HG03025 (cell line): ENCODE measurements around the gene TTLL13.

Experiments
- ATAC-seq: cut with Tn5 transposase; IDR thresholded peaks from one replicate; pipeline ENCODE4 v1.9.1; 2021; ENCODE audit warnings: mild to moderate bottlenecking, moderate library complexity; ENCODE audit not compliant: unreplicated experiment, low FRiP score

TTLL13 gene, protein sequence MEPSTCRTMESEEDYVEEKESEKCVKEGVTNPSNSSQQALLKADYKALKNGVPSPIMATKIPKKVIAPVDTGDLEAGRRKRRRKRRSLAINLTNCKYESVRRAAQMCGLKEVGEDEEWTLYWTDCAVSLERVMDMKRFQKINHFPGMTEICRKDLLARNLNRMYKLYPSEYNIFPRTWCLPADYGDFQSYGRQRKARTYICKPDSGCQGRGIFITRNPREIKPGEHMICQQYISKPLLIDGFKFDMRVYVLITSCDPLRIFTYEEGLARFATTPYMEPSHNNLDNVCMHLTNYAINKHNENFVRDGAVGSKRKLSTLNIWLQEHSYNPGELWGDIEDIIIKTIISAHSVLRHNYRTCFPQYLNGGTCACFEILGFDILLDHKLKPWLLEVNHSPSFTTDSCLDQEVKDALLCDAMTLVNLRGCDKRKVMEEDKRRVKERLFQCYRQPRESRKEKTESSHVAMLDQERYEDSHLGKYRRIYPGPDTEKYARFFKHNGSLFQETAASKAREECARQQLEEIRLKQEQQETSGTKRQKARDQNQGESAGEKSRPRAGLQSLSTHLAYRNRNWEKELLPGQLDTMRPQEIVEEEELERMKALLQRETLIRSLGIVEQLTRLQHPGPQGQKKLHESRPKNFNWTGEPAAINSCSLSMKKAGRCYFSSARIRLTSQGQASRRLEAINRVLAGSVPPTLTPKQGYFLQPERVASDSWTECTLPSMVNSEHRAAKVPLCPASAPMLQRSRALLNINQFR

GRCh38 chr15:90249203-90249863, at the start of gene TTLL13:
TSS of gene TTLL13 (plus strand) at chr15:90249556. CDS start at chr15:90250631, 1,075 bp downstream.
- ATAC-seq = no peak

- peak; percentile 19 for ATAC-seq
Observed at GRCh38 chr15:90200534-90201129, 48.7 kb upstream of the TTLL13 start.

DNA sequence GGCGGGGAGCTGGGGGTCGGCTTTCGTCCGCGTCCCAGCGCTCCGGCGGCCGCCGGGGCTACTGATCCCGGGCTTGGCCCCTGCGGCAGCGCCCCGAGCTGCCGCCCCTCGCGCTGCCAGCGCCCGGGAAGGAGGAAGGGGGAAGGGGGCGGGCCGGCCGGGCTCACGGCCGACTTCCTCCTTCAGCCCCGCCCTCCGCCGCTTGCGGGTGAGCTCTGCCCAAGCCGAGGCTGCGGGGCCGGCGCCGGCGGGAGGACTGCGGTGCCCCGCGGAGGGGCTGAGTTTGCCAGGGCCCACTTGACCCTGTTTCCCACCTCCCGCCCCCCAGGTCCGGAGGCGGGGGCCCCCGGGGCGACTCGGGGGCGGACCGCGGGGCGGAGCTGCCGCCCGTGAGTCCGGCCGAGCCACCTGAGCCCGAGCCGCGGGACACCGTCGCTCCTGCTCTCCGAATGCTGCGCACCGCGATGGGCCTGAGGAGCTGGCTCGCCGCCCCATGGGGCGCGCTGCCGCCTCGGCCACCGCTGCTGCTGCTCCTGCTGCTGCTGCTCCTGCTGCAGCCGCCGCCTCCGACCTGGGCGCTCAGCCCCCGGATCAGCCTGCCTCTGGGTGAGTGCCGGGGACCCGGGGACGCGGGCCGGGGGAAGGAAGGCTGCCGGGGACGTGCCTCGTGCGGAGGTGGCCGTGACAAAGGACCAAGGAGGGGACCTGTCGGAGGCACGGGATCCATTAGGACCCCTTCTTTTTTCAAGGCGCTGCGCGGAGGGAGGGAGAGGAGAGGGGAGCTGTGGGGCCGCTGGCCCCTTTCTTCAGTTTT, 48.0 kb upstream of the TTLL13 start, which contains the start of gene SEMA4B:
Gene SEMA4B, plus strand, starts transcription at position 201 of the 814 bp plus-strand sequence. Its CDS starts 249 bp downstream, at position 450.
- ATAC-seq = peak; percentile 68

- ATAC-seq = no peak
Observed at GRCh38 chr15:90201944-90202375, 47.4 kb upstream of the TTLL13 start.

GRCh38 chr15:90202929-90203328, 46.4 kb upstream of the TTLL13 start:
- no peak for ATAC-seq

DNA sequence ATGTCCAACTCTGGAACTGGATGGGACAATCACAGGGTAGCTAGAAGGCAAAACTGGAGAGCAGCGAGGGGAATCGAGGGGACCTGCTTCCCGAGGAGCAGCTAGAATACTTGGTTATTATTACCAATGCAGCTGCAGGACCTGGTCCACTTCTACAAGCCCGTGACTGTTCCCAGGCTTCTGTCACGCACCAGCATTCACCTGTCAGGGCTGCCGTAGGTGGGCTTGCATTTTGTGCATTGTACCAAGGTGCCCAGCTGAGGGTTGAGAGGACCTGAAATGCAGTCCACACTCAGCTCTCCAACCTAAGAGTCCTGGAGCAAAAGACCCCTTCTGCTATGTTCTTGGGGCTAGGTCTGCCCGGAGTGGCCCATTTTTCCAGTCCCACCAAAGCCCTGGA, 45.9 kb upstream of the TTLL13 start:
- ATAC-seq = no peak

GRCh38 chr15:90203922-90204321, 45.4 kb upstream of the TTLL13 start:
- no peak for ATAC-seq

- no peak for ATAC-seq
Observed at GRCh38 chr15:90205050-90205848, 44.1 kb upstream of the TTLL13 start.

- no peak for ATAC-seq
Observed at GRCh38 chr15:90205886-90206285, 43.5 kb upstream of the TTLL13 start.

DNA sequence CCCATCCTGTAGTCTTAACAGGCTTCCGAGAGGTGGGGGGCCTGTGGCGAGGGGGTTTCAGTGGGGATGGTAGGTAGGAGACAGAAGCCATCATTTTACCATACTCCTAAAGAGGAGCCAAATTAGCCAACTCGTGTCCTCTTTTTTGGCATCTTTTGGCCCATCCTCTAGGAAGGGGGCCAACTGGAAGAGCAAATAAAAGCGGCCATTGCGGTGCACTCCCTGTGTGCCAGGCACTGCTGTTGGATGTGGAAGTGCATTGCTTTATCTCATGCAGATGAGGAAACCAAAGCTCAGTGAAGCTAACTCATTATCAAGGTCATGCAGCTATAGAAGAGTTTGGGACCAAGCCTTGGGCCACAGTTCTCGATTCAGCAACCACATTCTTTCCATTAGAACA, 42.1 kb upstream of the TTLL13 start:
- no peak for ATAC-seq

- no peak for ATAC-seq
Observed at GRCh38 chr15:90208356-90208755, 41.0 kb upstream of the TTLL13 start.

- ATAC-seq = no peak
Observed at GRCh38 chr15:90209591-90209990, 39.8 kb upstream of the TTLL13 start.

- ATAC-seq = no peak
Observed at GRCh38 chr15:90210593-90210992, 38.8 kb upstream of the TTLL13 start.

DNA sequence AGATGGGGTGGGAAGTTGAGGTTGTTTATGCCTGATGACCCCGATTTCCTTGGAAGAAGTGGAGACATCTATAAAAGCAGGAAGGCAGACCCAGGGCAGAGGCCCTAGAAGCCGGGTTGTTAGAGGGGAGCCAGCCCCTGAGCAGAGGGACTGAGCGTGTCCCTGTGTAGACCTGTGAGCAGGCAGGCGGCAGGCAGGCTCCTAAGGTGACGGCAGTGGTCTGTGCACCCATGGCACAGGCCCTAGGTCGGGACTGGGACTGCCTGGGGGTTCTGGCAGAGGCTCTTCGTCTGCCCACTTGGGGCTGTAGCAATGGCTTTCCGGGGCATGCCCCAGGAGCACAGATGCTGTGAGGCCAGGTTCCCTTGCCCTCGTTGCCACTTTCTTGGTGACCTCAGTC, 38.3 kb upstream of the TTLL13 start:
- ATAC-seq = no peak

DNA sequence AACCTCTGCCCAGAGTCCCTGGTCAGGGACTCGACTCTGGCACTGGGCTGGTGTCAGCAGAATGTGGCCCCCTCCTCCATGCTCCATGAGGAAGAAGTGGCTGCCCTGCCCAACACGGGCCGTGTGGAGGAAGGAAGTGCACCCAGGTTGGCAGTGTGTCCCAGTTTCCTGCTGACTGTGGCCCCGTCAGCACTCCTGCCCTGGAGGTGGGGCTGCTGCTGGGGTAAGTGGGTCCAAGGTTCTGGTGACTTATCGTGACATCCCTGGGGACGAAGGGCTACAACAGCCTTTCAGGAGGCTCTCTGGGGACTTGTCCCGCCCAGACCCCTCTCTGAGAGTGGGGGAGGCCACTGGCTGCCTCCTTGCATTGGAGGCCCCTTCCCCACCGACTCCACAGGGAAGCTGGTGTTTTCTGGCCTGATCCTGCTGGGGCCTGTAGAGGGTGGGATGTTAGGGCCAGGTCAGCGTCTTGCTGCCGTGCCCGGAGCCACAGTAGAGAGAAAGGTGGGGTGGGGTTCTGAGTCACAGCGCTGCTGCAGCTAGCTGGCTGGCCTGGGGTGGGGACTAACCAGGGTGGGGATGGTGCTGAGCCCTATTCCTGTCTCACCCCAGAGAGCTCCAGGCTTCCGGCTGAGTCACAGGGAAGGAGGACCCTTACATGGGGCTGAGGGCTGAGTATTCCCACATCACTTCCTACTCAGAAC, 37.8 kb upstream of the TTLL13 start:
- ATAC-seq = no peak

GRCh38 chr15:90212221-90213098, 36.9 kb upstream of the TTLL13 start:
- ATAC-seq = no peak

DNA sequence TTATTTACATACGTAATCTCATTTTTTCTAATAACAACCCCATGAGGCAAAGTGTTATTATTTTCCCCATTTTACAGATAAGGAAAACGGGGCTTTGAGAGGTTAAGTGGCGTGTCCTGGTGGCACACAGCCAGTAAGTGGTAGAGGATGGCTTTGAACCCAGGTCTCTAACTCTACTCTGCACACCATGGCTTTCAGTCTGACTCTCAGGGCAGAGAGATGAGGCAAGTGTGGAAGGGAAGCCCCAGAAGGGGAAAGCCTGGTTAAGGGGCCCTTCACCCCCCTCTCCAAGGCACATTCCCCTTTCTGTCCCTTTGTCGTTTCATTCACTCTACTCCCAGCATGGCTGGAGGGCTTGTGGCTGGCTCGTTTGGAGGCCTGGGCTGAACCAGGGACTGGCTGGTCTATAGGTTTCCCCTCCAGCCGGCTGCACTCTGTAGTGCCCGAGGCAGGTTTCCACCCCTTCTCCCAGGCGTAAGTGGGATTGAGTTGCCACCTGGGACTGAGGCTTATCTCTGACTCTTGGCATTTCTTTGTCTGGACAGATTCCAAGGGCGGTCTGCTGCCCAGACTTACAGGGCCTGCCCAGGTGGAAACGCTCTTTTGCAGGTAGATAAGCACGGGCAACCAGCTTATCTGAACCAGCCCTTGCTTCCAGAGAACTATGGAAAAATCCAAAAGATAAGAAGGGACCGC, 36.1 kb upstream of the TTLL13 start:
- ATAC-seq = no peak
